NCI-H128 (cell line): Measurements from ENCODE around the gene SPATS2L.

Experiments used
- DNase-seq: peaks from one replicate; lab custom pipeline; 2025; ENCODE audit not compliant: unreplicated experiment; lab: John Stamatoyannopoulos, UW

SPATS2L gene, protein sequence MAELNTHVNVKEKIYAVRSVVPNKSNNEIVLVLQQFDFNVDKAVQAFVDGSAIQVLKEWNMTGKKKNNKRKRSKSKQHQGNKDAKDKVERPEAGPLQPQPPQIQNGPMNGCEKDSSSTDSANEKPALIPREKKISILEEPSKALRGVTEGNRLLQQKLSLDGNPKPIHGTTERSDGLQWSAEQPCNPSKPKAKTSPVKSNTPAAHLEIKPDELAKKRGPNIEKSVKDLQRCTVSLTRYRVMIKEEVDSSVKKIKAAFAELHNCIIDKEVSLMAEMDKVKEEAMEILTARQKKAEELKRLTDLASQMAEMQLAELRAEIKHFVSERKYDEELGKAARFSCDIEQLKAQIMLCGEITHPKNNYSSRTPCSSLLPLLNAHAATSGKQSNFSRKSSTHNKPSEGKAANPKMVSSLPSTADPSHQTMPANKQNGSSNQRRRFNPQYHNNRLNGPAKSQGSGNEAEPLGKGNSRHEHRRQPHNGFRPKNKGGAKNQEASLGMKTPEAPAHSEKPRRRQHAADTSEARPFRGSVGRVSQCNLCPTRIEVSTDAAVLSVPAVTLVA

DNA sequence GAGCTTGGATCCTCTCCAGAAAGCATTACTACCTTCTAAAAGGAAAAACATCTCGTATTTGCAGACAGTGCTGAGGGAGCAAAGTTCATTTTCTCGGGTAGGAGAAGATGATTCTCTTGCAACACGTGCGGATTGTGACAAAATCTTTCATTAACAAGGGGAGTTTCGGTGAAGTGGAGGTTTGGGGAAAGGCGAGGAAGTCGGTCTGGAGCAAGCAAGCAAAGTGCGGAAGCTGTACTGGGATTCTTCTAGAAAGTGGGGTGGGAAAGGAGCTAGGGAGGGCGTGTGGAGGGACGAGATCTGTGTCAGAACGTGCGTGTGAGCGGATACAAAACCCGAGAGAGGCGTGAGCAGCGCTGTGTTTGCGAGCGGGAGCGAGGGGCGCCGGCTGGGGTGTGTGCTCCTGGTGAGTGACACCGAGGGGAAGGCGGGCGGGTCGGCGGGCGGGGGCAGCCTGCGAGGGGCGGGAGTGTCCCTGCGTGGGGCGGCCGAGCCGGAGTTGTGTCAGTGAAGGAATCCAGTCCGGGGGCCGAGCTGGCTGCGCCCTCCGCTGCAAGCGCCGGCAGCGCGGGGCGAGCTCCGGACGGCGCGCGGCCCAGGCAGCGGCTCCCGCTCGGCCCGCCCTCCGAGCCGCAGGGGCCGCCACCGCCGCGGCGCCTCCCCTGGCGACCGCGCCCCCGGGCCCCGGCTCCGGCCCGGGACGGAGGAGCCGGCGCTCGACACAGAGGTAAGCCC lies at the start of gene SPATS2L:
Gene SPATS2L (plus strand): TSS at position 498 of the 735 bp plus-strand sequence. CDS start 82,552 bp downstream, outside the sequence.
- DNase-seq: no peak

DNA sequence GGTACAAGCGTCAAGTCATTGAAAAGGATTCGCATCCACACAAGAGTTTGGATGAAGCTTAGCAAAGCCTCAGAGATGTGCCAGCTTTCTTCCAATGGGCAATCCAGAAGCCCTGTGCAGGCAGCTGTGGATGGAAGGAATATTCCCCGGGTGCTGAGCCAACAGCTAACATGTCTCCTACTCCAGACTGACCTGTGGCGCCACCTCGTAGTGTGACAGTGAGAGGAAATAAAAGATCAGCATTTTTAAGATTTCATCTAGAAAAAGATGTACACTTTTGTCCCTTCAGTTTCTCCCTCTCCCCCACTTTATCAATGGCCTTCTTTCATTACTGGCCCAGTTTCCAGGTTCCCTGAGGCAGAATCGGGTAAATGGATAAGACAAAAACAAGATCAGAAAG lies 48.9 kb upstream of the SPATS2L start:
- DNase-seq: no peak

DNA sequence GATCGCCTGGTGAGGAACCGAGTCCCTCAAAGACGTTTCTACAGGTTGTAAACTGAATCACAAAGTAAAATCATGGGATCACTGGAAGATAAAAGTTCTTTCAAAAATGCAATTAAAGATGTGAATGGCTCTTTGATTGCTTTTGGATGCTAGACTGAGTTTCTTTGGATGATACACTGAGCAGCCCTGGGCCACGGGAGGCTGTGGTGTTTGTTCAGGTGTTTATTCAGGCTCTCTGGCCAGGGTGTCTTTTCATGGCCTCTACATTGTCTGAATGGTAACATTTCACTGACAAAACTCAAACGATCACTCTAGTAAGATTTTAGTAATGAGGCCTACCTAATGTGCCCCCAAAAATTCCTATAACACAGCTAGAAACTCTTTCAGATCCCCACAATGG lies 48.4 kb upstream of the SPATS2L start:
- no peak for DNase-seq

DNA sequence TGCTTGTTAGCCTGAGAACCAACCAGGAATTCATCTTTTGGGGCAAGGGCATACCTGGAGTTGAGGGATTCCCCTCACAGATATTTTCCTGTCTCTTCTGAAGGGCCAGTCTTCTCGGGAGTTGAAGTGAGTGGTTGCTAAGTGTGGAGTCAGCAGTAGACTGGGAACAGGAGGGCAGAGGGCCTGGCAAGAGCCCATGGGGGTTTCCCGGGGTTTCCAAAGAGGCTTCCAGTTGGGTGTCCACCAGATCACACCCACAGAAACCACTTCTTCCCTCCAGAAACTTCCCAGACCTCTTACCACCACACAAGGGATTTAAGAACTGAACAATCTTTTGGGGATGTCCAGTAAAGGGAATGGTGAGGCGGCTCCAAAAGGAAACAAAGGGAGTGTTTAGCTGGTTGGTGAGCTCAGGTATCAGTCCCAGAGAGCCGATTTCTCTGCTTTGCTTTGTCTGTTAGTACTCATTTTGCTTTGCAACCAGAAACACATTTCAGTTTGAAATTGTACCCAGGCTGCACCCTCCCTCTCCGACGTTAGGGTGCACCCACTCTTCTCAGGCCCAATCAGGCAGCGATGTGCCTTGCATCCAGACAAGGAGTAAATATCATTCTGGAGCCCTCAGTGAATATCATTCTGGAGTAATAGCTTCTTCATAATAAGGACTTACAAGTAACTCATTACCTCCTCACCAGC lies 47.5 kb upstream of the SPATS2L start:
- DNase-seq: no peak

DNA sequence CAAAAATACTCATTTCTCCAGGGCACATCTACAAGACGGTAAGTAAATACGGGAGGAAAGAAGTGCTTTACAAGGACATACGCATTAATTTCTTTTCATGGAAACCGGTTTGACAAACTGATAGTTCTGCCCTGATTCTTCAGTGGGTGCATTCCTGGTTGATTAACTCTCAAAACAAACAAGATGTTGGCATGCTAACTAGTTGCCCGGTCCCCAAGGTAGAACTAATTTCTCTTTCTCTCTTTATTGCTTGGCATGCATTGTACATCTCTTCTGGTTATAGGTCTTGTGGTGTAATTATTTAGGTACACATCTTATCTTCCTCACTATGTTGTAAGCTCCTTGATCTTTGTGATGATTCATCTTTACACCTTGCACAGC lies 46.9 kb upstream of the SPATS2L start:
- no peak for DNase-seq

DNA sequence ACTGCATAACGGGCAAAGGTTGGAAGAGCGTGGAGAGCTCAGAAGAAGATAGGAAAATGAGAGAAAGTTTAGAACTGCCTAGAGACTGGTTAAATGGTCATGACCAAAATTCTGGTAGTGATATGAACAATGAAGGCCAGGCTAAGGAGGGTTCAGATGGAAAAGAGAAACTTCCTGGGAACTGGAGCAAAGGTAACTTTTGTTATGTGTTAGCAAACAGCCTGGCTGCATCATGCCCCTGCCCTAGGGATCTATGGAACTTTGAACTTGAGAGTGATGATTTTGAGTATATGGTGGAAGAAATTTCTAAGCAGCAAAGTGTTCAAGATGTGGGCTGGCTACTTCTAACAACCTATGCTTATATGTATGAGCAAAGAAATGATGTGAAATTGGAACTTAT lies 44.4 kb upstream of the SPATS2L start:
- no peak for DNase-seq

DNA sequence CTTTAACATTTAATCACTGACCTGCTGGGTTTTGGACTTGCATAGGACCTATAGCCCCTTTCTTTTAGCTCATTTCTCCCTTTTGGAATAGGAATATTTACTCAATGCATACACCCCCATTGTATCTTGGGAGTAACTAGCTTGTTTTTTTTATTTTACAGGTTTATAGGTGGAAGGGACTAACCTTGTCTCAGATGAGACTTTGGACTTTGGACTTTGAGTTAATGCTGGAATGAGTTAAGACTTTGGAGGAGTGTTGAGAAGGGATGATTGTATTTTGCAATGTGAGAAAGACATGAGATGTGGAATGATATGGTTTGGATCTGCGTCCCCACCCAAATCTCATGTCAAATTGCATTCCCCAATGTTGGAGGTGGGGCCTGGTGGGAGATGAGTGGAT lies 43.2 kb upstream of the SPATS2L start:
- no peak for DNase-seq

DNA sequence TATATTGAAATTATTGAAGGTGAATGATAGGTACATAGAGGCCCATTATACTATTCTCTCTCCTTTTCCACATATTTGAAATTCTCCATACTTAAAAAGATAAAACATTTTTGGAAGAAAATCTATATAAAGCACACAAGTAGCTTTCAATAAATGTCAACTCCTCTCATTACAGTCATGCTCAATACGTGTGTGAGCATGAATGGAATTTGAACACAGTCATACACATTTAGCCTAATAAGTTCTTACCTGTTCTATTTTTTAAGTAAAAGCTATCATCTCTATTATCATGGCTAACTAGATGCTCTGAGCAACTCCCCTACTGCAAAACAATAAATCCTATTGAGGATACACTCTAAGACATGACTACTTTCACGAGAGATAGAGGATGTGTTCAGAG lies 41.9 kb upstream of the SPATS2L start:
- no peak for DNase-seq

DNA sequence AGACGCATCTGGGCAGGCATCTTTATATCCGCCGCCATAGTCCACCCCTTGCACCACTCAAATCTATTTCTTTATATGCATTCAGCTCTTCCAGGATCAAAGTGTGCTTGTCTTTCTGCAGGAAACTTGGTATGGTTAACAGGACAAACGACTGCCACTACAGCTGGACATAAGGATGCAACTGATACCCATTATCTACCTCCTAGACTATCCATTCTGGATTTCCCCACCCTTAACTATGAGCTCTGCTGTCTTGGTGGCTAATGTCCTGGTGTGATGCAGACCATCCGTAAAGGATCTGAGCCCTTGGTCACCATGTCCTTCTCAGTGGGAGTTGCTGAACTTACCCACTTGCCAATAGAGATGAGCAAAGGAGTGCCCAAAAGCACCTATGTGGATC lies 40.1 kb upstream of the SPATS2L start:
- no peak for DNase-seq

DNA sequence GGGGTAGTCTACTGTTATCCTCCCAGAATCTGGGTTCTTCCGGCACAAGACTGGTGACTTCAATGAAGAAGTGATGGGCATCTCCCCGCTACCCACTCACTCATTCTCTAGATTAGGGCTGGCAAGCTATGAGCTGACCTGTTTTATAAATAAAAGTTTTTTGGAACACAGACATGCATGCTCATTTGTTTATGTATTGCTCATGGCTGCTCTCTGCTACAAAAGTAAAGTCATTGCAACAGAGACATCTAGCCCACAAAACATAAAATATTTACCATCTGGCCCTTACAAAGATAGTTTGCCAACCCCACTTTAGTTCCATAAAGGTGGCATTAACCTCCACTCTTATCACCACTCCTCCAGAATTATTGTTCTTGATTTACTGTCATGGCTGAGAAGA lies 39.1 kb upstream of the SPATS2L start:
- DNase-seq: no peak

DNA sequence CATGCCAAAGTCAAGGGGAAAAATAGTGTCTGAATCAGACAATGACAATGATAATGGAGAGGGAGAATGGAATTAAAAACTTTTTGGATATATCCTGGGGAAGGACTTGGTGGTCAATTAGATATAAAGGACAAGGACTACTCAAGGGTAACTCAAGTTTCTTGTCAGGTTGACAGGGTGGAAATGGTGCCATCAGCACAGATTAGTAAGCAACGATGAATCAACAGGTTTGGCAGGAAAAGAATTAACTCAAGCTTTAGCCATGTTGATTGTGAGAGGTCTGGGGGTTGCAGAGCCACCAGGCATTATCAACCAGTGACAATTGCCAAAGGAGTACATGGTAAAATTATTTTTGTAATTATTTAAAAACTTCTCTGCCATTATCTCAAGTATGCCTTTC lies 35.8 kb upstream of the SPATS2L start:
- no peak for DNase-seq

DNA sequence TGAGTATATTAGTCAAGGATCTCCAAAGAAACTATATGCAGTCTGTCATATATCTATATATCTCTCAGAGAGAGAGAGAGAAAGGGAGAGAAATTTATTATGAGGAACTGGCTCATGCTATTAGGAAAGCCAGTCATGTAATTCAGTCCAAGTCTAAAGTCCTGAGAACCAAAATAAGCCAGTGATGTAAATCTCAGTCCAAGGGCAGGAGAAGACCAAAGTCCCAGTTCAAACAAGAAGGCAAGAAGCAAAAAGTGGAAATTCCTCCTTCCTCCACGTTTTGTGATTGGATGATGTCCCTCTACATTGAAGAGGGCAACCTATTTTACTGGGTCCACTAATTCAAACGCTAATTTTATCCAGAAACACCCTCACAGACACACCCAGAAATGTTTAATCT lies 34.2 kb upstream of the SPATS2L start:
- no peak for DNase-seq

DNA sequence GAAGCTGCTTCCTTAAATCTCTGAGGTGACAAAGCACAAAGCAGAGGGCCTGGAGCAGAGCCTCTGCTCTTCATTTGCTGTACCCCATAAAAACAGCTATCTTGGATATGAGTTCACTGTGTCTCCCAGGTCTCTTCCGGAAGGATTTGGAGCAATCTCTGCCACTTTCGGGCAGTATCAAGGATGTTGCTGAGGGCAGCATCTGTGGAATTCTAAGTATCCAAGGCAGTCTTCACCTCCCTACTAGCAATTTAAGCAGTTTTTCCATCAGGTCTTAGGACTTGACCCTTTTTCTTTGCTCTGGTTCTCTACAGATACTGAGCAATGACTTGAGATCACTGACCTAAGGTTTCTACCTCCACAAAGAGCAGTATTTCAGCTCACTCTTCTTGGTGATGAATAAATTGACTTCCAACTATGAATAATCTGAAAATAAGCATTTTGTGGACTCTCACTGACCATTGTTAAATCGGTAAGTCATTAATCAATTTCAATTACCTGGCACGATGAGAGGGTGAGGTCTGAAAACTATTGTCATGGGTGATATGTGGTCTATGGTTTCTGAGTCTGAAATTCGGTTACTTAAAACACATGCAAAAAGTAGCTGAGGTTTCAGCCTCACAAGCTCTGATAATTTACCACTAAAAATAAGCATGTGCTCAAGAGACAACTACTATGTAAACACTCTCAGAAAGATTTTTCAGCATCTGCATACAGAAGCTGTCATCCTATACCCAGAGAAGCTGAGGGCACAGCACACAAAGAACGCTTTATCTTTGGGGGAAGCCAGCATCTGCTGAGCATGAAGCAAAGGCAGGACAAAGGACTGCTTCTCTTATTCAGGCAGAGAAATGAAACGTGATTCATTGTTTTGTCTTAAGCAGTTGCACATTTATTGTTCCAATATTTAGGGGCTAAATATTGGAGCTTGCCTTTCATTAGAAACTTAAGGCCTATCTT lies 32.1 kb upstream of the SPATS2L start:
- peak; percentile 17 for DNase-seq

DNA sequence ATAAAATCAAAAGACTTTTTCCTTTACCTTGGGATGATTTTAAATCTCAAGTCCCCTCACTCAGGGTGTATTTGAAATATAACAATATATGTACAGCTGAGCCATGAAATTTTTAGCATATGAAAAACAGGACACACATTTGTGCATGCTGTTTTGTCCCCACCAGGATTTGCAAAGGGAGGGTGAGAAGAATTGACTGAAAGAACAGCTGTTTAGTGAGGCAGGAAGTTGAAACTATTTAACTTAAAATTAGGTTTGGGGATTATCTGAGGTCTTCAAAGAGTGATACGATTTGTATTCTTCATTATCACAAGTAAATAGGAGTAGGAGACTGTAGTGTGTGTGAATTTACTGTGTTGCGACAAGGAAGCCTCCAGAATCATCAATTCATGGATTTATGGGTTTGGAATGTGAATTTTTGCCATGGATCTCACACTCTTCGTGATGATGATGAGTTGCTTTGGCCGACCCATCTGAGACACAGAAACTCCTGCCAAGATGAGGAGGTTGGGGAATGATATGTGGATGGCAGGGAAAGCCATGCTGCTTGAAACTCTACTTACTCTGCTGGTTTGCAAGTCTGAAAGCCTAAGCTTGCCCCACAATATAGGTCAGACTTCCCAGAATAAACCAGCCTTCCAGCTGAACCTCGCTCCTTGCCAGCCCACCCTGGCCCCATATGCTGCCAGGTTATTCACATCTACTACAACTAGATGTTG lies 31.0 kb upstream of the SPATS2L start:
- DNase-seq: no peak

DNA sequence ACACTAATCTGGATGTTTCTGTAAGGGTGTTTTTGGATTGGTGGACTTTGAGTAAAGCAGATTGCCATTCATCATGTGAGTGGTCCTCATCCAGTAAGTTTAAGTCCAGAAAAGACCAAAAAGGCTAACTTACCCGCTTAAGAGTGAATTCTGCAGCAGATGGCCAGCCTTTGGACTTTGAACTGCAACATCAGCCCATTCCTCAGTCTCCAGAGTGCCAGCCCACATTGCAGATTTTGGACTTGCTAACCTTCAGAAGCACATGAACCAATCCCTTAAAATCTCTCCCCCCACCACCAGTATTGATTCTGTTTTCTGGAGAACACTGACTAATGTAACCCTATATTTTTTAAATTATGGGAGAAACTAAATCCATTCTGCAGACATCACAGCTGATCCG lies 30.0 kb upstream of the SPATS2L start:
- DNase-seq: no peak

DNA sequence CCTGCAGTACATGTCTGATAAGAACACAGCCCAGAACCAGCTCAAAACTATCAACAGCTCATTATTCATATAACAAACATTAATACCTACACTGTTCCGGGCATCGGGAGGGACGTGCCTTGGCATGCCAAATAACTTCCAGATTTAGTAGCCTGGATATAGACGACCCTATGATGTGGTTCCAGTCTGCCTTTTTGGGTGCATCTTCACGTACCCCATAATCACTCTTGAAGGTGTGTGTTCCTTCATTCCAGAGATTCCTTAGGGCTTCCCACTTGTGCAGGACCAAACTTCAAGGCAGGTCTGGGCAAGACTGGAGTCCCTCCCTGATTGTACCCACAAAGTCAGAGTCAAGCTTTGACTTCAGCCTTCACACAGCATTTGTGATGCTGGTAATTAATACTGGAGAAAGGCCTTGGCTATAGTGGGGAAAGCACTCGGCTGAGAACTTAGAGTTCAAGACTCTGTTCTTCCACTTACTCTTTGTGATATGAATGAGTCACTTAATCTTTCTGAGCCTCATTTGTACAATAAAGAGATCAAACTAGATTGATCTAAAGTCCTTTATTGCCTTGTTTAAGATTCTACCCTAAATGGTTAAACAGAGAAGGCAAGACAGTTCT lies 27.7 kb upstream of the SPATS2L start:
- DNase-seq: no peak

DNA sequence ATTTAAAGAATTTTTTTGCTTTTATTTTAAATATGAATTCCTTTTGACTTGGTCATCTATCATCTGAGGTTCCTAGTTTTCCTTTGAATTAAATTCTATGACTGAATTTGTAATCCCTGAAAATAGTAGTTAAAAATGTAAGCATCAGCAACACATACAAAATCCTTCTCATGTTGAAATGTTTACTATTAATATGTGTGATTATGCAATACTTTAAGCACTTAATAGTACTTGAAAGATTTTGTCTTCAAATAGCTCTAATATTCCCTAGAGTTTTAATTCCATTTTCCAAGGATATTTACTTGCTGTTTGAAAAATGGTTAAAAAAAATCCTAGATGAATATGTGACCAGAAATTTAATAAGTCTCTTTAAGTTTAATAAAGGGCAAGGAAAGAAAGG lies 26.6 kb upstream of the SPATS2L start:
- no peak for DNase-seq

DNA sequence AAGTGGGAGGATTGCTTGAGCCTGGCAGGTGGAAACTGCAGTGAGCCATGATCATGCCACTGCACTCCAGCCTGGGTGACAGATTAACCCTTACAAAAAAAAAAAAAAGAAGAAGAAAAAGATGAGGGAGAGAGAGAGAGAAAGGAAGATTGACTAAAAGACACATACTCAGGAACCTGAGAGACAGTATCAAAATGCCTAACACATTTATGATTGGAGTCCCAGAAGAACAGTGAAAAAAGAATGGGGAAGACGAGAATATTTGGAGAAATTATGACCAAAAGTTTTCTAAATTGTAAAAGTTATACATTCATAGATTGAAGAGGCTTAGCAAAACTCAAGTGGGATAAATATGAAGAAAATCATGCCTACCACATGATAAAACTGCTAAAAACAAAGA lies 19.9 kb upstream of the SPATS2L start:
- no peak for DNase-seq

DNA sequence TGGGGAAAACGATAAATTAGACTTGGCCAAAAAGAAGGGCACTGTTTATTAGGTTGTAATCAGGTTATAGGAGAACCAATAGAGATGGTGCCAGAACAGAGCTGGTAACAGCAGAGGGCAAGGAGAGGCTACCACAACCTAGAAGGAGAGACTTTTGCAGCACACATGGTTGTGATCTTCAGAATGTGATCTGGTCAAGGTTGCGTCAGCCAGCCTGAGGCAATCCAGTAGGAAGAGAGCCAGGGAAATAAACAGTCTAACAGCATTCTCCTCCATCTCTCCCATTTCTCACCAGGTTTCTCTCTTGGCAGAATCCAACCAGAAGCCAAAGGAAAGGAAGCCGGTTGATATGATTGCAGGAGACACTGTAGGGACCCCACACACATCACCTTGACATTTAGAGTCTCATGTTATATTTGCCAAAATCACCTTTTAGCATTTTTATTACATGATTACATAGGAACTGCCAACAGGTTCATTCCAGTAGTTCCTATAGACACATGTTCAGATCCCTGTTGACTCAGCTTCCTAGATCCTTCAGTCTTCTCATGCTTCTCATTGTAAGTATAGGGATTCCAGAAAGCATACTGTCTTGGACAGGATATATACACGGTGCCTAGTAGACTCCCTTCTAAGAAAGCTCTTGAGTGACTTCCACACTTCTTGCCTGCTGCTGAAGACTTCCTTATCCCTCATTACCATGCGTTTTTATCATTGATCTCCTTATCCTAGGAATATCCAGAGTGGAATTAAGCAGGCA lies 17.6 kb upstream of the SPATS2L start:
- no peak for DNase-seq
